Upper lobe of right lung (tissue), 1 donor: ENCODE results near the gene P2RX7. TPM values are rescaled to one million over a fixed set of nuclear protein-coding genes. Genes with fewer than 3 reads are reported as not detected.

Experiments
- ATAC-seq: fragments of 200-7000 bp; cut with Tn5 transposase; one replicate; pipeline ENCODE4 v1.9.1; 2020; ENCODE audit warnings: mild to moderate bottlenecking, moderate library complexity
- DNase-seq: peaks from one replicate; pipeline ENCODE4 v3.0.0-alpha.2; 2020
- H3K27ac ChIP-seq: fragments of 200-600 bp; one replicate; pipeline ENCODE4 v1.8.0; 2022
- H3K27me3 ChIP-seq: fragments of 200-600 bp; one replicate; pipeline ENCODE4 v1.8.0; 2022; ENCODE audit warnings: mild to moderate bottlenecking
- H3K36me3 ChIP-seq: fragments of 200-600 bp; one replicate; pipeline ENCODE4 v1.8.0; 2022
- H3K4me1 ChIP-seq: fragments of 200-600 bp; one replicate; pipeline ENCODE4 v1.8.0; 2022
- H3K4me3 ChIP-seq: fragments of 200-600 bp; one replicate; pipeline ENCODE4 v1.8.0; 2022; ENCODE audit warnings: mild to moderate bottlenecking
- H3K9me3 ChIP-seq: fragments of 200-600 bp; one replicate; pipeline ENCODE4 v1.8.0; 2022
- intact Hi-C: fragments of 100-400 bp; cut with DNase I; formaldehyde crosslinking; loops from one replicate; pipeline ENCODE4 v1.11.0; 2022
- total RNA-seq: library from RNA; stranded (reverse); fragmentation: NEBNext Ultra II Directional; extraction: Animal tissue kit (Norgen Biotek cat#: 25700); gene quantifications from one replicate; pipeline ENCODE4 v1.2.1, GENCODE V29; 2021
- TF ChIP-seq, protein P1 (sequence below): fragments of 200-600 bp; IDR thresholded peaks from one replicate; pipeline ENCODE4 v1.8.0; 2022; ENCODE audit warnings: antibody characterized with exemption
- donor health status: DM: no; HTN: yes; CAD: no; lungs with severe emphysema.

The P2RX7 gene
- total RNA-seq, 1 donor from 2014 or later: 20.1 TPM

DNA sequence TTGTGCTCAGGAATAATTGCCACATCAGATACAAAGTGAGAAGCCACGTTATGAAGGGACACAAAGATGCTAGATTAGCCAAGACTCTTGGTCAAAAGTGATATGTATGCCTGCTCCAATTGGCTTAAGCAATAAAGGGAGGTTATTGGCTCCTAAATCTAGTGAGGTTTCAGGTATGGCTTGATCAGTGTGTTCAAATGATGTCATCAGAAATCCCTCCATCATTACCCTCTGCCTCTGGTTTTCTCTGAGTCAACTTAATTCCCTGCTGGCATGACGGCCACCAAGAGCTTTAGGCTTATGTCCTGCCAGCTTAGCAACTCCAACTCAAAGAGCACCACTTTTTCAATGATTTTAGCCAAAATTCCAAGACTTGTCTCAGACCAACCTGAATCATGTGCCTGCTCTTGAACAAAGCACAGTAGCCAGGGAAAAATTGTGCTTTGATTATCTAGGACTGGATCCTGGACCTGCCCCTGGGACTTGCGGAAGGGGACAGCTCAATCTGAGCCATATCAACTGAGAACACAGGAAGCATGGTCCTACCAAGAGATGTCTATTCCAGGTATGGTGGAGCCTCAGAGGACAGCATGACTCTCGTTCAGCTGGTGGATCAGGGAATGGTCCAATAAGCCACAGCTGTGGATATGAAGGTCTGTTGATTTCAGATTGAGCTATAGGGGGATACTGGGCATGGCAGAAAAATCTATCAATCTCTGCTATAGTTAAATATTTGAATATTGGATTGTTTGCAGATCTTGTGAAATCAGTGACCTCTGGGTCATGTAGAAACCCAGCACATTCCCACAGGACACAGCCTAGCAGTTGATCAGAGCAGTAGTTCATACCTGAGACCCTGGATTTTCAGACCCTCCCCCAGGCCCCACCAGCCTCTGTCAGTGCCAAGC is 16.1 kb upstream of the P2RX7 start:
- intact Hi-C loops: no loop called here
- TF ChIP-seq, protein P1, sequence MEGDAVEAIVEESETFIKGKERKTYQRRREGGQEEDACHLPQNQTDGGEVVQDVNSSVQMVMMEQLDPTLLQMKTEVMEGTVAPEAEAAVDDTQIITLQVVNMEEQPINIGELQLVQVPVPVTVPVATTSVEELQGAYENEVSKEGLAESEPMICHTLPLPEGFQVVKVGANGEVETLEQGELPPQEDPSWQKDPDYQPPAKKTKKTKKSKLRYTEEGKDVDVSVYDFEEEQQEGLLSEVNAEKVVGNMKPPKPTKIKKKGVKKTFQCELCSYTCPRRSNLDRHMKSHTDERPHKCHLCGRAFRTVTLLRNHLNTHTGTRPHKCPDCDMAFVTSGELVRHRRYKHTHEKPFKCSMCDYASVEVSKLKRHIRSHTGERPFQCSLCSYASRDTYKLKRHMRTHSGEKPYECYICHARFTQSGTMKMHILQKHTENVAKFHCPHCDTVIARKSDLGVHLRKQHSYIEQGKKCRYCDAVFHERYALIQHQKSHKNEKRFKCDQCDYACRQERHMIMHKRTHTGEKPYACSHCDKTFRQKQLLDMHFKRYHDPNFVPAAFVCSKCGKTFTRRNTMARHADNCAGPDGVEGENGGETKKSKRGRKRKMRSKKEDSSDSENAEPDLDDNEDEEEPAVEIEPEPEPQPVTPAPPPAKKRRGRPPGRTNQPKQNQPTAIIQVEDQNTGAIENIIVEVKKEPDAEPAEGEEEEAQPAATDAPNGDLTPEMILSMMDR: no peak
- no peak for DNase-seq

DNA sequence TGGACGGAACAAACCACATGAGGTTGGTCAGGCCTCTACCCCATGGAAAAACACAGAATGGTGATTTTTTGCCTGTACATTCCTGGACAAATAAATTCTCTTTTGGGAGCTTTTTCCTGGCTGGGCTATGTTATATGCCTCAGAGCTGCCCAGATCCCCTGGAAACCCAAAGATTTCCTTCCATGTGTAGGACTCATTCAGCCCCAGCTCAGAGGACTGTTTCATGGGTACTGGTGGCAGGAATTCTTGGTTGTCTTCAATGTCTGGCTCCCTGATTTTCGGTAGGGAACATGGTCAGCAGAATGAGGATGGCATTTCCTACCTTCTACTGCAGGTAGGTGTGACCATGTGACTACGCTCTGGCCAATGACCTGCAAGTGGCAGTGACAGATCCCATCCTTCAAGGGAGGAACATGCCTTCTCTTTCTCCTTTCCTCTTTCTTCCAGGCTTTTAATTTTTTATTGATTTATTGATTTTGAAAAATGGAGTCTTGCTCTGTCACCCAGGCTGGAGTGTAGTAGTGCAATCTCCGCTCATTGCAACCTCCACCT is 15.4 kb upstream of the P2RX7 start:
- intact Hi-C loops: no loop called here

More for the DNA sequence above, 16.1 kb upstream of the P2RX7 start:
- Histone ChIP-seq H3K4me1 (no peaks in the 10 kb centered on the region), H3K36me3 (no peaks in the 10 kb centered on the region), H3K4me3 (no peak overlapping the region), H3K27ac (no peak overlapping the region), H3K9me3 (no peaks in the 10 kb centered on the region), H3K27me3 (no peaks in the 10 kb centered on the region)
- ATAC-seq: no peak

DNA sequence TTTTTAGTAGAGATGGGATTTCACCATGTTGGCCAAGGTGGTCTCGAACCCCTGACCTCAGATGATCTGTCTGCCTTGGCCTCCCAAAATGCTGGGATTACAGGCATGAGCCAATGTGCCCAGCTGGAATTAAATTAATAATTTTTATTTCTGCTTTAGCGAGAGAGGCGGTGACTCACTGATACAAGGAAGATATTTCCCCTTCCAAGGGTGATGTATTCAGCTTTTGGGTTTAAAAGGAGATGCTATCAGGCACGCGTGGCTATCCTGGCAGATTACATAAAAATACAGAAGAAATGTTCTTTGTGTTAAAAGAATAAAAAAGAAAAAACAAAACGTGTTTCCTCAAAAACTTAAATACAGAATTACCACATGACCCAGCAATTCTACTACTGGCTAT is 12.4 kb upstream of the P2RX7 start:
- TF ChIP-seq, protein P1: no peak
- Histone ChIP-seq H3K9me3 (no peaks in the 10 kb centered on the region), H3K36me3 (no peaks in the 10 kb centered on the region), H3K4me1 (no peaks in the 10 kb centered on the region), H3K27me3 (no peaks in the 10 kb centered on the region), H3K4me3 (no peak overlapping the region), H3K27ac (no peak overlapping the region)
- DNase-seq (no peak), ATAC-seq (no peak)
- intact Hi-C loops: no loop called here

More for the DNA sequence above, 15.4 kb upstream of the P2RX7 start:
- Histone ChIP-seq H3K27me3 (no peaks in the 10 kb centered on the region), H3K4me3 (no peak overlapping the region), H3K9me3 (no peaks in the 10 kb centered on the region), H3K4me1 (no peaks in the 10 kb centered on the region), H3K36me3 (no peaks in the 10 kb centered on the region), H3K27ac (no peak overlapping the region)
- TF ChIP-seq, protein P1: no peak
- ATAC-seq (no peak), DNase-seq (no peak)

DNA sequence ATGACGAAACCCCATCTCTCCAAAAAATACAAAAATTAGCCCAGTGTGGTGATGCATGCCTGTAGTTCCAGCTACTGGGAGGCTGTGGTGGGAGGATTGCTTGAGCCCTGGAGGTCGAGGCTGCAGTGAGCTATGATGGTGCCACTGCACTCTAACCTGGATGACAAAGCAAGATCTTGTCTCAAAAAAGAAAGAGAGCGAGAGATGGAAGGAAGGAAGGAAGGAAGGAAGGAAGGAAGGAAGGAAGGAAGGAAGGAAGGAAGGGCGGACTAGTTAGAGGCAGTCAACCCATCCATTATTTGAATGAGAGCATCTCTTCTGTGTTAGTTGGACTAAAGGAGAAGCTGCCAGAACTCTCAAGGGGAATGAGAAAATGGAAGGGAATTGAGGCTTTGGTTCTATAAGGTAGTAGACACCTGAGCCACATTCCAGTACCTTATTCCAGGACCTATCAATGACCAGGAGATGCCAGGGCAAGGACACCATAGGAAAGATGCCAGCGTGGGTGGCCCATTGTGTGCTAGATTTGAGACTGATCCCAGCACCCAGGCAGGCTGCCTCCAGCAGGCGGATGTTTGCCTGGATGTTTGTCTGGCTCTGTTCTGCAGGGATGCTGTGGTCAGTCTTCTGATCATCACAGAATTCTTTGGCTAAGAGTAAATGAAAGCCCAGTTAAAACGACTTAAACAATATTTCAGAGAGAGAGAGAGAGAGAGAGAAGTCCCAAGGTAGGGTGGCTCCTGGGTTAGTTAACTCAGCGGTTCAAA is 11.5 kb upstream of the P2RX7 start:
- Histone ChIP-seq H3K27ac (no peak overlapping the region), H3K27me3 (no peaks in the 10 kb centered on the region), H3K4me1 (no peaks in the 10 kb centered on the region), H3K36me3 (no peaks in the 10 kb centered on the region), H3K9me3 (no peaks in the 10 kb centered on the region), H3K4me3 (no peak overlapping the region)
- DNase-seq (no peak), ATAC-seq (no peak)
- intact Hi-C loops: no loop called here
- TF ChIP-seq, protein P1: no peak

DNA sequence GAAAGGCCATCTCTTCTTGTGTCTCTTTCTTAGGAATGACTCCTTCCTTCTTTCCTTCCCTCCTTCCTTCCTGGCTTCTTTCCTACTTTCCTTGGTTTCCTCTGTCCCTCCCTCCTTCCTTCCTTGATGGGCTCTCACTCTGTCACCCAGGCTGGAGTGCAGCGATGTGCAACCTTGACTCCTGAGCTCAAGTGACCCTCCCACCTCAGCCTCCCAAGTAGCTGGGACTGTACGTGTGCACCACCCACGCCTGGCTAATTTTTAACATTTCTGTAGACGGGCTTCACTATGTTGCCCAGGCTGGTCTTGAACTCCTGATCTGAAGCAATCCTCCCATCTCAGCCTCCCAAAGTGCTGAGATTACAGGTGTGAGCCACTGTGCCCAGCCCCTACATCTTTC is 10.9 kb upstream of the P2RX7 start:
- H3K9me3 ChIP-seq: no peaks in the 10 kb centered on the region
- DNase-seq (no peak), ATAC-seq (no peak)
- intact Hi-C loops: no loop called here
- H3K4me3 ChIP-seq: no peak overlapping the region
- H3K36me3 ChIP-seq: no peaks in the 10 kb centered on the region
- no peaks in the 10 kb centered on the region for H3K27me3 ChIP-seq
- H3K4me1 ChIP-seq: no peaks in the 10 kb centered on the region
- TF ChIP-seq, protein P1: no peak
- H3K27ac ChIP-seq: no peak overlapping the region
